Activated T-helper 1 cell treated with anti-CD3 and anti-CD28 coated beads, Interleukin-2, amount 50 U/mL, for 16 hours (primary cell): ENCODE measurements around the gene DCAF8.

Source experiments
- DNase-seq, 2 donors: peaks; one replicate each; pipeline ENCODE4 v3.0.0-alpha.2; 2020; ENCODE audit warnings: low read depth in 1 of 2, low spot score in 1 of 2

DCAF8 gene

GRCh38 chr1:160227034-160227433 lies 35.3 kb downstream of the DCAF8 start:
- no peak for DNase-seq

GRCh38 chr1:160226623-160227022 lies 35.7 kb downstream of the DCAF8 start:
- DNase-seq = no peak

- DNase-seq = no peak
These were observed 37.0 kb downstream of the DCAF8 start for GRCh38 chr1:160225345-160225744.

- DNase-seq = no peak
These were observed 37.7 kb downstream of the DCAF8 start for GRCh38 chr1:160224606-160225005.

- DNase-seq = no peak
These were observed 39.8 kb downstream of the DCAF8 start for GRCh38 chr1:160222546-160222945.

- no peak for DNase-seq
These were observed 41.3 kb downstream of the DCAF8 start for GRCh38 chr1:160221089-160221488.

- no peak for DNase-seq
These were observed 42.0 kb downstream of the DCAF8 start for GRCh38 chr1:160220301-160220700.

GRCh38 chr1:160219062-160219929 lies 43.1 kb downstream of the DCAF8 start:
- no peak for DNase-seq

- DNase-seq = no peak
These were observed 44.8 kb downstream of the DCAF8 start for GRCh38 chr1:160217481-160218051.

GRCh38 chr1:160216301-160216700 lies 46.0 kb downstream of the DCAF8 start:
- DNase-seq = no peak

- no peak for DNase-seq
These were observed 47.7 kb downstream of the DCAF8 start for GRCh38 chr1:160214481-160215140.

GRCh38 chr1:160211046-160211790 lies 51.1 kb downstream of the DCAF8 start:
- DNase-seq = no peak

- DNase-seq = no peak
These were observed 51.8 kb downstream of the DCAF8 start for GRCh38 chr1:160210561-160210960.

- no peak for DNase-seq
These were observed 52.9 kb downstream of the DCAF8 start for GRCh38 chr1:160209321-160210046.

GRCh38 chr1:160208557-160209320 lies 53.6 kb downstream of the DCAF8 start:
- DNase-seq = no peak

- DNase-seq = no peak
These were observed 54.4 kb downstream of the DCAF8 start for GRCh38 chr1:160207771-160208556.

- DNase-seq = no peak
These were observed 55.2 kb downstream of the DCAF8 start for GRCh38 chr1:160207118-160207650.

- no peak for DNase-seq
These were observed 55.8 kb downstream of the DCAF8 start for GRCh38 chr1:160206421-160207117.
